Measurements from ENCODE around the gene GRM7. TPM values are rescaled to one million over a fixed set of nuclear protein-coding genes. Genes with fewer than 3 reads are reported as not detected.

Gene GRM7
- total RNA-seq, 1 experiment from 2014 or later = not detected

DNA sequence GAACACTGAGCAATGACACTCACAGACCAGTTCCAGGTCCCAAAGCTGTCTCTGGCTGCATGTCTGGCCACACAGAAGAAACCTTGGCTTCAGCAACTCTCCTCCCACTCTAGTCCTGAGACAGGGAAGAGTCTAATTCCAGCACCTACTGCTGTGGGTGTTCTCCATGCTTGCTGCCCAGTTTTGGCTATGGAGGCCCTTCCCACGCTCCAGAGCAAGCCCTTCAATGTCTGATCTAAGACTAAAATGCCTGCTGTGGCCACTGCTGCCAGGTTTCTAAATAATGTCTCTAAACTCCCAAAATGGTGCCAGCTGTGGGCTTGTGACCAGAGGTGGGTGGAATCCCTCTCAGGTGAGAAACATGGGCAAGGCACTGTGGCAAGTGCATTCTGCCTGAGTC, 531.3 kb downstream of the GRM7 start:
- H3K4me2 ChIP-seq (ENCODE audit: low read length) = no peak overlapping the region
- no peak overlapping the region for H2AFZ ChIP-seq (ENCODE audit: low read depth, low read length, poor library complexity, severe bottlenecking)
- no peaks in the 10 kb centered on the region for H3K4me1 ChIP-seq (ENCODE audit: control insufficient read depth in 1 of 2, insufficient read depth in 2 of 2, low read length in 2 of 2)
- ChIA-PET RAD21 (ENCODE audit: low non-redundant PET in 1 of 2, low total read pairs in 2 of 2, uncharacterized antibody in 2 of 2, unreplicated experiment in 2 of 2) (no interaction called here), POLR2A (no interaction called here), CTCF (no interaction called here)
- no peaks in the 10 kb centered on the region for H3K27me3 ChIP-seq (ENCODE audit: insufficient read depth, low read length)
- H3K9ac ChIP-seq (ENCODE audit: low read length) = no peak overlapping the region
- intact Hi-C loops (cut with micrococcal nuclease) = no loop called here
- no peak for TF ChIP-seq CTCF (IDR thresholded peaks at IDR 0.05 in 2 of 3, conservative IDR thresholded peaks at IDR 0.05 in 1 of 3; ENCODE audit: borderline replicate concordance in 1 of 3, insufficient read depth in 1 of 3, low read depth in 2 of 3, low read length in 2 of 3)
- no peak for TF ChIP-seq CEBPB (IDR thresholded peaks at IDR 0.05; ENCODE audit: low read depth)
- TF ChIP-seq POLR2A (IDR thresholded peaks at IDR 0.05; ENCODE audit: borderline replicate concordance, extremely low read depth, insufficient read depth, insufficient read length) = no peak
- TF ChIP-seq, protein P1, sequence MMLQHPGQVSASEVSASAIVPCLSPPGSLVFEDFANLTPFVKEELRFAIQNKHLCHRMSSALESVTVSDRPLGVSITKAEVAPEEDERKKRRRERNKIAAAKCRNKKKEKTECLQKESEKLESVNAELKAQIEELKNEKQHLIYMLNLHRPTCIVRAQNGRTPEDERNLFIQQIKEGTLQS (IDR thresholded peaks at IDR 0.05) = no peak
- no peak for TF ChIP-seq EZH2 (IDR thresholded peaks at IDR 0.05)
- TF ChIP-seq JUND (IDR thresholded peaks at IDR 0.05) = no peak
- no peak for TF ChIP-seq ELF1 (IDR thresholded peaks at IDR 0.05; ENCODE audit: borderline replicate concordance, low read depth)
- TF ChIP-seq FOSL1 (IDR thresholded peaks at IDR 0.05; ENCODE audit: low read depth) = no peak
- TF ChIP-seq POLR2AphosphoS5 (IDR thresholded peaks at IDR 0.05; ENCODE audit: low read depth, low read length) = no peak
- TF ChIP-seq, protein P2, sequence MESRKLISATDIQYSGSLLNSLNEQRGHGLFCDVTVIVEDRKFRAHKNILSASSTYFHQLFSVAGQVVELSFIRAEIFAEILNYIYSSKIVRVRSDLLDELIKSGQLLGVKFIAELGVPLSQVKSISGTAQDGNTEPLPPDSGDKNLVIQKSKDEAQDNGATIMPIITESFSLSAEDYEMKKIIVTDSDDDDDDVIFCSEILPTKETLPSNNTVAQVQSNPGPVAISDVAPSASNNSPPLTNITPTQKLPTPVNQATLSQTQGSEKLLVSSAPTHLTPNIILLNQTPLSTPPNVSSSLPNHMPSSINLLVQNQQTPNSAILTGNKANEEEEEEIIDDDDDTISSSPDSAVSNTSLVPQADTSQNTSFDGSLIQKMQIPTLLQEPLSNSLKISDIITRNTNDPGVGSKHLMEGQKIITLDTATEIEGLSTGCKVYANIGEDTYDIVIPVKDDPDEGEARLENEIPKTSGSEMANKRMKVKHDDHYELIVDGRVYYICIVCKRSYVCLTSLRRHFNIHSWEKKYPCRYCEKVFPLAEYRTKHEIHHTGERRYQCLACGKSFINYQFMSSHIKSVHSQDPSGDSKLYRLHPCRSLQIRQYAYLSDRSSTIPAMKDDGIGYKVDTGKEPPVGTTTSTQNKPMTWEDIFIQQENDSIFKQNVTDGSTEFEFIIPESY (IDR thresholded peaks at IDR 0.05; ENCODE audit: extremely low read depth, insufficient replicate concordance, low read length) = no peak
- H3K79me2 ChIP-seq (ENCODE audit: insufficient read depth, low read length) = no peaks in the 10 kb centered on the region
- no peak overlapping the region for H3K4me3 ChIP-seq (replicated peaks in 1 of 2; ENCODE audit: low read depth in 1 of 2, low read length in 2 of 2)
- BruUV-seq (replicated peaks) = no TSS peak
- no peaks in the 10 kb centered on the region for H4K20me1 ChIP-seq (ENCODE audit: insufficient read depth)
- H3K36me3 ChIP-seq (ENCODE audit: control insufficient read depth in 1 of 2, insufficient read depth in 2 of 2, low read length in 2 of 2) = no peaks in the 10 kb centered on the region
- DNase-seq (ENCODE audit: low read depth, low spot score) (no peak), ATAC-seq (no peak)
- H3K9me2 ChIP-seq (ENCODE audit: insufficient read depth) = peaks cover 3% of the 10 kb centered on the region; the same call in 1 of the 2 replicates
- H3K27ac ChIP-seq (ENCODE audit: low read depth, low read length) = no peak overlapping the region
- H3K9me3 ChIP-seq (ENCODE audit: control insufficient read depth in 1 of 2, insufficient read depth in 1 of 2, low read depth in 1 of 2, low read length in 2 of 2) = no peaks in the 10 kb centered on the region
